NCI-H2227 (cell line): ENCODE measurements around the gene SIT1.

ENCODE experiments used
- DNase-seq: peaks from one replicate; lab custom pipeline; 2025; ENCODE audit not compliant: unreplicated experiment; lab: John Stamatoyannopoulos, UW

The SIT1 gene

GRCh38 chr9:35650341-35651158 is at the start of gene SIT1:
Gene SIT1 (minus strand): TSS chr9:35650931. CDS start chr9:35650853, 78 bp downstream.
- DNase-seq: peak; percentile 12

GRCh38 chr9:35700031-35700430 is 49.3 kb upstream of the SIT1 start:
- DNase-seq: no peak

- no peak for DNase-seq
These were observed 47.5 kb upstream of the SIT1 start for GRCh38 chr9:35698231-35698630.

GRCh38 chr9:35697486-35697885 is 46.8 kb upstream of the SIT1 start:
- DNase-seq: no peak

- peak; percentile 21 for DNase-seq
These were observed 45.9 kb upstream of the SIT1 start for GRCh38 chr9:35696520-35697215.

GRCh38 chr9:35695943-35696401 is 45.2 kb upstream of the SIT1 start:
- no peak for DNase-seq

- DNase-seq: no peak
These were observed 41.1 kb upstream of the SIT1 start for GRCh38 chr9:35691757-35692301.

- no peak for DNase-seq
These were observed 40.6 kb upstream of the SIT1 start for GRCh38 chr9:35691334-35691650.

- DNase-seq: peak; percentile 49
These were observed 40.0 kb upstream of the SIT1 start for GRCh38 chr9:35690614-35691333.

GRCh38 chr9:35690294-35690613 is 39.5 kb upstream of the SIT1 start:
- DNase-seq: no peak

GRCh38 chr9:35689542-35690293 is 39.0 kb upstream of the SIT1 start, which contains the start of gene TPM2:
Gene TPM2 (minus strand): TSS chr9:35689925. CDS start chr9:35689817, 108 bp downstream.
- DNase-seq: no peak

GRCh38 chr9:35688558-35689541 is 38.1 kb upstream of the SIT1 start:
- DNase-seq: no peak

GRCh38 chr9:35687972-35688557 is 37.3 kb upstream of the SIT1 start:
- DNase-seq: no peak

- DNase-seq: no peak
These were observed 36.6 kb upstream of the SIT1 start for GRCh38 chr9:35687306-35687705.

GRCh38 chr9:35686222-35687203 is 35.8 kb upstream of the SIT1 start:
- DNase-seq: no peak

GRCh38 chr9:35685506-35685905 is 34.8 kb upstream of the SIT1 start:
- DNase-seq: no peak

- no peak for DNase-seq
These were observed 34.2 kb upstream of the SIT1 start for GRCh38 chr9:35684921-35685320.

GRCh38 chr9:35683323-35683722 is 32.6 kb upstream of the SIT1 start:
- DNase-seq: no peak
